GM18909 (cell line): Measurements from ENCODE around the gene CRTAC1.

Experiments
- ATAC-seq: cut with Tn5 transposase; IDR thresholded peaks from one replicate; pipeline ENCODE4 v1.9.1; 2021; ENCODE audit warnings: mild to moderate bottlenecking; ENCODE audit not compliant: unreplicated experiment, poor library complexity

The CRTAC1 gene

GRCh38 chr10:97977673-97978072 lies 52.7 kb downstream of the CRTAC1 start:
- ATAC-seq: no peak

DNA sequence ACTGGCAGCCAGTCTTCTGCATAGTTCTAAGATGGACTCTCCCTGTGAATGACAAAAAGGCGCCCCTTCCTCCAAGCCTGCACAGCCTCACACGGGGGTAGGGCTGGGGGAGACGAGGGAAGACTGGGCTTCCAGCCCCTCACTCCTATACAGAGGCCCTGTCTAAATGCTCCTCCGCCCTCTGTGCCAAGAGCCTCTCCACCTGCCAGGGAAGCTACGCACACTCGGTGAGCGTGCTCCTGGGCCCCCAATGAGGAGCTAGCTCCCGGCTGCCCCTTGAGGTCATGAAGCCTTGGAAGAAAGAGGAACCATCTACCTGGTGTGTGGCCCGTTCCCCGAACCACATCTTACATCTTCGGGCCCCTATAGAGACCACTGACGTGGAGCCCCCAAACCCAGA lies 54.8 kb downstream of the CRTAC1 start:
- no peak for ATAC-seq

- no peak for ATAC-seq
Measured at GRCh38 chr10:97974526-97975525, 55.6 kb downstream of the CRTAC1 start.

DNA sequence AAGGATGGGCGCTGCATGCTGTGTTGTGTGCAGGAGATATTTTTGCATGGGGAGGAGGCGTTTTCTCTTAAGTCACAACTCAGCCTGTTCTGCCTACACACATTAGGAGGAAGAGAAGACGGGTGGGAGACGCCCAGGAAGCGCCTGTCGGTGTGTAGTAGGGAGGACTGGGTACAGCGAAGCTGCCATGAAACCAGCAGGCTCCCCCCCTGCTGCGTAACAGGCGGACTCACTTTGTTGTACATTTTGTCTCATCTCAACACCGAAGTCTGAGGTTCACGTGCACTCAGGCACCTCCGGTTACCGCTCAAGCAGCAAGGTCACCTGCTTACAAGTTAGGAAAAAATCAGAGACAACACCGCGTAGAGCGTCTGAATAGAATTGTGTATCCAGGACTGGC lies 56.3 kb downstream of the CRTAC1 start:
- ATAC-seq: no peak

- ATAC-seq: no peak
Measured at GRCh38 chr10:97969538-97970079, 60.8 kb downstream of the CRTAC1 start.

GRCh38 chr10:97964748-97965147 lies 65.7 kb downstream of the CRTAC1 start:
- ATAC-seq: no peak

GRCh38 chr10:97961945-97962344 lies 68.5 kb downstream of the CRTAC1 start:
- ATAC-seq: no peak

GRCh38 chr10:97960269-97961056 lies 70.0 kb downstream of the CRTAC1 start:
- ATAC-seq: no peak

- ATAC-seq: no peak
Measured at GRCh38 chr10:97949462-97949861, 81.0 kb downstream of the CRTAC1 start.

DNA sequence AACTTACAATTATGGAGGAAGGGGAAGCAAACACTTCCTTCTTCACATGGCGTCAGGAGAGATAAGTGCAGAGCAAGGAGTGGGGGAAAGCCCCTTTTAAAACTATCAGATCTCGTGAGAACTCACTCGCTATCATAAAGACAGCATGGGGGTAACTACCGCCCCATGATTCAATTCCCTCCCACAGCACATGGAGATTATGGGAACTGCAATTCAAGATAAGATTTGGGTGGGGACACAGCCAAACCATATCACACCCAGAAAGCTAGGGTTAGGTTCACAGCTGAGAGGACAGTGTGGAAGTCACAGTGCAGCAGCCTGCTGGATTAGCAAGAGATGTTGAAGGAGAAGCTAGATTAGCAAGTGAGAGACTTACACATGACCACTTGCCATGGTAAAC lies 81.6 kb downstream of the CRTAC1 start:
- no peak for ATAC-seq

GRCh38 chr10:97944772-97945171 lies 85.6 kb downstream of the CRTAC1 start:
- no peak for ATAC-seq

DNA sequence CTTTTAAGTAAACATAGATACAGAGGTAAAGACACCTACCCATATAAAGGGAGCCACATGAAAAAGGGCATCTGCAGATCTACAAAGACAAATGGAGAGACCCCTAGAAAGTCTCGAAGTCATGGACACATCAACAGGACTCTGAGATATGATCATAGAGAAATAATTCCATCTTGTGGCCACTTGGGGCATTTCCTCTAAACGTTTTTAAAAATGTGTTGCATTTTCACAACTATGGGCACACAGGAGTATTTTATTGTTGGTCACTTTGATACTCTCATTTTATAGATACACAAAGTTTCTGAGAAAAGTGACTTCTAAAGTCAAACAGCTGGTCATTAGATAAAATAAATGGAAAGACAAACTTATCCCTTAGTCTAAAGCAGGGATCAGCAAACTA lies 87.1 kb downstream of the CRTAC1 start:
- ATAC-seq: no peak

GRCh38 chr10:97940534-97940933 lies 89.9 kb downstream of the CRTAC1 start:
- ATAC-seq: no peak

GRCh38 chr10:97939446-97939990 lies 90.9 kb downstream of the CRTAC1 start:
- ATAC-seq: no peak

- no peak for ATAC-seq
Measured at GRCh38 chr10:97937928-97938327, 92.5 kb downstream of the CRTAC1 start.

DNA sequence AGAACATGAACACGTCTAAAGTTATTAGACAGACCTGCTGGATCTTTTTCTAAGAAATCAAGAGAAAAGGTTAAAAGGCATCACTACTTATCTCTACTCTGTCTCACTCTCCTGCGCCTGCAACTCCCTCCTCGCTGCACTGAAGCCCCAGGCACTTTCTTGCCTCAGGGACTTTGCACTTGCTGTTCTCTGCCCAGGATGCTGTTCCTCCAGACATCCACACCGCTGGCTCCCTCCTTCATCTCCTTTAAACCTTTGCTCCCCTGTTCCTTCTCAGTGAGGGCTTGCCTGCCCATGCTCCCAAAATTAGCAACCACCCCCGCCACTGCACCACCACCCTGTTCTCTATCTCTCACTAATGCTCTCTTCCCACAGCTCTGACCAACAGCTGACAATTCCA lies 93.4 kb downstream of the CRTAC1 start:
- ATAC-seq: no peak

- no peak for ATAC-seq
Measured at GRCh38 chr10:97936126-97936525, 94.3 kb downstream of the CRTAC1 start.

- ATAC-seq: no peak
Measured at GRCh38 chr10:97932932-97933530, 97.4 kb downstream of the CRTAC1 start.

DNA sequence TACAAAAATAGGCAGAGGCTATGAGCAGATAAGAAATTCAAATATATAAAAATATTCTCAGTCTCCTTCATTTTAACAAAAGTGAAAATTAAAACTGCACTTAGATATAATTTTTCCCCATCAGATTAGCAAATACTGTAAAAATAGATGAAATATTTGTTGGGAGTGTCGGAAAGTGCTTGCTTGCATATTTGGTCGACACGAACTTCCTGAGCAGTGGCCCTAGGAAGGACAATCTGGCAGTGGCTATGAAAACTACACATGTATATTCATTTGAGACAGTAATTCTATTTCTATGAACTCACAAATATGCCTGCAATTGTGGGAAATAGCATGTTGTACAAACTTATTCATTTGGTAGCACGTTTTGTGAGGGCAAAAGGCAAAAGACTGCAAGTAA lies 99.4 kb downstream of the CRTAC1 start:
- no peak for ATAC-seq

DNA sequence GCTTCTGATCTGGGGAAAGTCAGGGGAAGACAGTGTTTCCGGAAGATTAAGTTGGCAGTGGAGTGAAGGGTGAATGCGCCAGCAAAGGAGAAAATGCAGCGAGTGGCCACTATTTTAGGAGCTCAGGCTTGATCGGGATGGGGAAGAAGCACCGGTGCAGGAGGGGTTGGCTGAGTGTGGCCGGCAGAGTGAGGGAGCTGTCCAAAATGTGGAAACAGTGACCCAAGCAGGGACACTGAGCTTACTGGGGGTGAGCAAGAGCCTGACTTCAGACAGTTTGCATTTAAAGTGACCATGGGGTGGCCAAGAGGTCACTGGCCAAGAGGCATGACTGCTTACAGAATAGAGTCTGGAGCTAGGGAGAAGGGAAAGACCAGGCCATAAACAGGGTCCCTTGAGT lies 101.5 kb downstream of the CRTAC1 start:
- no peak for ATAC-seq
